Stimulated activated CD8-positive, alpha-beta memory T cell treated with anti-CD3 and anti-CD28 coated beads, Interleukin-7, amount 100 ng/mL, for 24 hours (primary cell): ENCODE results near the gene SIL1.
"Not testable (repeated sequence)": the region's sequence is repeated elsewhere in the genome, so short reads cannot be mapped to it uniquely, and the experiment has no call there.

Experiments used
- DNase-seq: peaks from one replicate; pipeline ENCODE4 v3.0.0-alpha.2; 2020; ENCODE audit warnings: low read depth

SIL1 gene

DNA sequence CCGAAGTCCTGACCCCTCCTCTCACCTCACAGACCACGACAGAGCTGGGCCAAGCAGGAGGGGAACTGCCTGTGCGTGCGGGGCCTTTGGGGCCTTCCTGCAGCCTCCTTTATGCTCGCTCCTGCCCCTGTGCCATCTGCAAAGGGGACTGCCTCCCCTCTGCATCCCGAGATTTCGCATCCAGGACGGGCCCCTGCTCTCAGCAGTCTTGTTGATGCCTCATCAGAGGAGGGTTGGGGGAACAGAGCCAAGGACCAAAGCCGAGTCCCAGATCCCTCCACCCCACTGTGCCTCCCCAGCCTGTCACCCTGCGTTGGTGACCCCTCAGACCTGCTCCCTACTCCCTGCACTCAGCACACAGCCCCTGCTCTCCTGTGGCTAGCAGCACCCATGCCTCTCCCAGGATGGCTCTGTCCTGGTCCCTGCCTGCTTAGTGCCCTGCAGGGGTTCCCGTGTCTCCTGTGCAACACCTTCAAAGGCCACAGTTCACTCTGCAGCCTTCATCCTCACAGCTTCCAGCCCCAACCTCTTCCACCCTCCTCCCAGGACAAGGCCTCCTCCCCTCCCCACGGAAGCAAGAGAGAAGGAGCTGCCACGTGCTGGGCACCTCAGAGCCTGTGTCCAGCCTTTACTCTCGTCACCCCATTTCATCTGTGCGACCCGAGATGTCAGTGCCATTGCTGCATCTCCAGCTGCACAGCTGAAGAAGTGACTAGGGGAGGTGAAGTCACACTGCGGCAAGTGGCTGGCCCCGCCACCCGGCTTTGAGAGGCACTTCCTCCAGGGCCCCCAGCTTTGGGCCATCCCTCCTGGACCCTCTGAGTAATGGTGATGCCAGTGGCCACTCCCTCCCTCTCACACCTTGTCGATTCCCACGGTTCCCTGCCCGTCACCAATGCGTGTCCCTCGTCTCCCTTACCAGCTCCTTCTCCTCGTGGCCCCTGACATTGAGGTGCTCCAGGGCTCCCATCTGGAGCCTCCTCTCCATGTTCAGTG, 260.5 kb downstream of the SIL1 start:
- no peak for DNase-seq

DNA sequence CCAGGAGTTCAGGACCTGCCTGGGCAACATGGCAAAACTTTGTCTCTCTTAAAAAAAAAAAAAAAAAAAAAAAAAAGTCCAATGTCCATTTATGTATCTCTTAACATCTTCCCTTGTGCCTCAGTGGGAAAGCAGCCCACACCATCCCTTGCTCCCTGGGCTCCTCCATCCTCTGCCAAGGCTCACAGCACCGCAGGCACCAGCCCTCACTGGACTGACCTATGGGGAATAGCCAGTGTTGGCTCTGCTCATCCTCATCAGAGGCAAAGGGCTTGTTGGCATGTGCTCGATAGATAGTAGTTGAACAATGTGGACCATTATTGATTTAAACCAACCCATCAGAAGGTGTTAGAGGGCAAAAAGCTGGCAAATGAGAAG, 261.2 kb downstream of the SIL1 start:
- no peak for DNase-seq

DNA sequence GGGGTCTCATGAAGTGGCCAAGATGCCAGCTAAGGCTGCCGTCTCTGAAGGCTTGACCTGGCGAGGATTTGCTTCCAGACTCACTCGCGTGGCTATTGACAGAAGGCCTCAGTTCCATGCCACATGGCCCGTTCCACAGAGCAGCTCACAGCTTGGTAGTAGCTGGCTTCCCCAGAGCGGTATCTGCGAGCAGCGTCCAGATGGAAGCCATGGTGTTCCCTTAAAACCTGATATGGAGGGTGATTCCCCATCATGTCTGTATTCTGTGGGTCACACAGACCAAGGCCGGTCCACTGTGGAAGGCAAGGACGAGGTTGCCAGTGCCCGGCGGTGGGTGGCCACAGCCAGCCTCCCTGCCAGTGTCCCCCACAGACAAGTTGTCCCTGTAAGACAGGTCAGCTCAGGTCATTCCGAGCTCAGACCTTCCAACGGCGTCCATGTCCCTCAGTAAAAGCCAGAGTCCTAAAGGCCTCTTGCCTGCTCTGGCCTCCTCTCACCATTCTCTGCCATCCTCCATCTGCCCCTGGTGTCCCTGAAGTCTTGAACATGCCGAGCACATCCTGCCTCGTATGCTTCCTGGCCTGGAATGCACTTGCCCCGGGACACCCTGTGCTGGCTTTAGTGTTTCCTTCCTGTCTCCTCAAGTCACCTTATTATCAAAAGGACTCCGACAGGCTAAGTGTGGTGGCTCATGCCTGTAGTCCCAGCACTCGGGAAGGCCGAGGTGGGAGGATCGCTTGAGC, 261.8 kb downstream of the SIL1 start:
- no peak for DNase-seq

DNA sequence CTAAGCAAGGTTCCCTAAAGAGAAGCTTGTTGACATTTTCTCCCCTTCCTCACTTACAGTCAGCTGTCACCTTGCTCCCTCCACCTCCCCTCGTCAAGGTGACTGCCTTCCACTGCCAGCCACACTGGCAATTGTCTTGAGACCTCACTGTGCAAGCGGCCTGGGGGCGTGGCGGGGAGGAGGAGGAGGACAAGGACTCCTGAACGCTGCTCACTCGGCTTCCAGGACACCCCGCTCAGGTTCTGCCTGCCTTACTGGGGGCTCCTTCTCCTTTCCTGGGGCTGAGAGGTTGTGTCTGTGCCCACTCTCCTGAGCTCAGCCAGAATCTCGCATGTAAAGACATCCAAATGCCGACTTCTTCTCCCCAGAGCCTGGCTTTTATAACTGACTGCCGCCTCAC, 262.7 kb downstream of the SIL1 start:
- no peak for DNase-seq

DNA sequence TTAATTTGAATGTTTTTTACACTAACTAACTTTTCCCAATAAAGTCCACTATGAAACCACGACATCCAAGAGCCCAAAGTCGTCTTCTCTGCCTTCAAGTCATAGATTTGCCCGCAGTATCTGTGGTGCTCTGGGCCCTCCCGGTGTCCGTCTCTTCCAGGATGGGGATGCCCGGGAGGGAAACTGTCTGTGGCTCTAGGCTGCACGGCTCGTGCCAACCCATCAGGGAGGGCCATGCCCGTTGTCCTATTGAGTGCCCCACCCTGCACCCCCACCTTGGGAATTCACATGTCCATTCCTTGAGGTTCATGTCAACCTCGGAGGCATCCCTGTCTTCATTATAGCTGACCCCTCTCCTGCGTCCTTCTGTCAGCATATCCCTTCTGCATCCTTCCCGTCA, 263.2 kb downstream of the SIL1 start:
- no peak for DNase-seq

DNA sequence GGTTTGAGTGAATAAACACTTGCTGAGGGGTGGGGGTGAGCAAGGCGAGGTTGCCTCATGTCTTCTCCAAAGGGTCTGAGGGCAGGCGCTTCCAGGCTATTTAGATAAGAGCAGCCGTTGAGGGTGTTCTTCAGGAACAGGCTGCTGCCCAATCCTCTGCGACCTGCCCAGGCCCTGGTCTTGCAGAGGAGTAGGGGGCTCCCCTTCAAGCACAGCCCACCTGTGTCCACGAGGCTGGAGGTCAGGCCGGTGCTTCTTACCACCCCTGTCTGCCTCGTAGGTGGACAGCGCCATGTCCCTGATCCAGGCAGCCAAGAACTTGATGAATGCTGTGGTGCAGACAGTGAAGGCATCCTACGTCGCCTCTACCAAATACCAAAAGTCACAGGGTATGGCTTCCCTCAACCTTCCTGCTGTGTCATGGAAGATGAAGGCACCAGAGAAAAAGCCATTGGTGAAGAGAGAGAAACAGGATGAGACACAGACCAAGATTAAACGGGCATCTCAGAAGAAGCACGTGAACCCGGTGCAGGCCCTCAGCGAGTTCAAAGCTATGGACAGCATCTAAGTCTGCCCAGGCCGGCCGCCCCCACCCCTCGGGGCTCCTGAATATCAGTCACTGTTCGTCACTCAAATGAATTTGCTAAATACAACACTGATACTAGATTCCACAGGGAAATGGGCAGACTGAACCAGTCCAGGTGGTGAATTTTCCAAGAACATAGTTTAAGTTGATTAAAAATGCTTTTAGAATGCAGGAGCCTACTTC, 264.5 kb downstream of the SIL1 start:
- DNase-seq: no peak

DNA sequence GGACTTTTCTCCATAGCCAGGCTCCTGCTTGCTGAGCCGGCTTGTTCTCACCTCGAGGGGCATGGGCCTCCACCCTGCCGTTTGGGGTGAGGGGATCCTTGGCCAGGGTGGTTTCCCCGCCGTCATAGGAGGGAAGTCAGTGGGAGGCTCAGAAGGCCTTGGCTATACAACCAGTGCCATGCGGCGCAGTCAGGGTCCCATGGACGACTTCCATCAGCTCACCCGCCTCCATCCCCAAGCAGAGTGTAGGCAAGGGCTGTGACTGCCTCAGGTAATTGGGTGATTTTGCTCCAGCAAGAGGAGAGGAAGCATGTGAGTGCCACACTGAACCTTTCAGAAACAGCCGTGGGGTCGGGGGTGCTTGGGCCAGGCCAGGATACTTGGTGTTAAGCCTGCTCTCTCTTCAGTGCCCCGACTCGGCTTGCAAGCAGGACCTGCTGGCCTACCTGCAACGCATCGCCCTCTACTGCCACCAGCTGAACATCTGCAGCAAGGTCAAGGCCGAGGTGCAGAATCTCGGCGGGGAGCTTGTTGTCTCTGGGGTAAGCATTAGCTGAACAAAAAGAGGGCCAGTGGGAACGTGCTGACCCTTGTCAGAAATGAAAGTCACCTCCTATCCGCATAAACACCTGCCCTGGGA, 265.9 kb downstream of the SIL1 start:
- no peak for DNase-seq

DNA sequence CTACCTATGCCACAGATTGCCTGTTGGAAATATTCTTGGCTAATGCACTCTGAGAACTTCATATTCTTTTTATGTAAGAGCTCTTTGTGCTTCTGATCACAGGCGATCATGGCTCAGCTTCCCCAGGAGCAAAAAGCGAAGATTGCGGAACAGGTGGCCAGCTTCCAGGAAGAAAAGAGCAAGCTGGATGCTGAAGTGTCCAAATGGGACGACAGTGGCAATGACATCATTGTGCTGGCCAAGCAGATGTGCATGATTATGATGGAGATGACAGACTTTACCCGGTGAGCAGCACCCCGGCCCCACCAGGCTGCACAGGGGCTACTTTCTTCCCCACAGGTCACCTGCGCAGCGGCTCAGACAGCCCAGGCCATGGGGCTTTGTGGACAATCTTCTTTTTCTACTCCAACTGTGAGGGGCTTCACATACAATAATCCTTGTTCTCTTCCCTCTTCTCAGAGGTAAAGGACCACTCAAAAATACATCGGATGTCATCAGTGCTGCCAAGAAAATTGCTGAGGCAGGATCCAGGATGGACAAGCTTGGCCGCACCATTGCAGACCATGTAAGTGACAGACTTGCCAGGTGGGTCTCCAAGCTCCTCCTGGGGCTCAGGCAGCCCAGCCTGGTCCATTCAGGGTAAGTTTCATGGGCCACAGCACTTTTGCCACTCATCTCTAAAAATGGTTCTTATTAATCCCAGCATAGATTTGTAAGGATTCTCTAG, 267.6 kb downstream of the SIL1 start:
- no peak for DNase-seq

DNA sequence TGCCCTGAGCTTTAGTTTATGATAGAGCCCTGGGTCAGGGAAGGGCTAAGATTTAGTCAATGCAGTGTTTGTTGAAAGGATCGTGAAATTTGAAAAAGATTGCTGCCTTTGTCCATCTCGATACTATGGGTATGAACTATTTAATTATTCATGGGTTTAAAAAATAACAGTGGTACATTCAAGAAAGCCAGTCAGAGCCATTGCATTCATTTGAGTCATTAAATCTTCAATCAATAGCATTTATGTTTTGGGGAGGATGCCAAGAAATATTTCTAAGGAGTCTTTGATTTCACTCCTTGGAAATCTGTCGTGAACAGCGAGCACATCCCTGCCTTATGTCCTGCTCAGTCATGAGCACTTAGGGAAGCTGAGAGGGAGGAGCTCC, 268.6 kb downstream of the SIL1 start:
- DNase-seq: no peak

DNA sequence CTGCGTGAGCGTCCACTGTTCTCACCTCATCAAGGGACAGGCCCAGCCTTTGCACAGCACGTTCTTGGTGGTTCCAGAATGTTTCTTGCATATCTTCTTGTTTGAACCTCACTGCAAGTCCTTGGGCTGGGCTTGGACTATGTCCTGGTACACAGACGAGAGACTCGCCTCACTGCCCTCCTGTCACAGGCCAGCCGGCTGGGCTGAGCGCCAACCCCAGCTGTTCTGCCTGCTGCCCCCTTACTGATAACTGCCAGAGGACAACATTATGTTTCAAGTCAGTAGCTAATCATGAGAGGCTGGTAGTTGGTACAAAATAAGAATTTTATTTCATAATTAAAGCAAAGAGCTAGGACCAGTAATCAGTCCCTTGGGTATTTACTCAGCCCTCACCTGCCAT, 270.2 kb downstream of the SIL1 start:
- no peak for DNase-seq

DNA sequence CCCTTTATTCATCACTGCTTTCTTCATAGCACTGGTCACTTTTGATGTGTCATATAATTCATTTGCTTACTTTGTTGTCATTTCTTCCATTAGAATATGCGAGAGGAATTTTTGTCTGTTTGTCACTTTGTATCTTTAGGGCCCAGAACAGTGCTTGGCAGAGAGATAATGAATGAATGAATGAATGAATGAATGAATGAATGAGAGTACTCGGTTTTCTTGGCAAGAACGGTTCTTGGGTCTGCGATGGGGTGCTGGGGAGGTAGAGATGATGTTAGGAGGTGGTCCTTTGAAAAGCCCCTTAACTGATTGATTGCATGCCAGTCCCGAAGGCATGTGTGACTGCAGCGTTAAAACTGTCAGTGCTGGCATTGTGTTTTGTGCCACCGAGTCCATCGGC, 270.6 kb downstream of the SIL1 start:
- no peak for DNase-seq

DNA sequence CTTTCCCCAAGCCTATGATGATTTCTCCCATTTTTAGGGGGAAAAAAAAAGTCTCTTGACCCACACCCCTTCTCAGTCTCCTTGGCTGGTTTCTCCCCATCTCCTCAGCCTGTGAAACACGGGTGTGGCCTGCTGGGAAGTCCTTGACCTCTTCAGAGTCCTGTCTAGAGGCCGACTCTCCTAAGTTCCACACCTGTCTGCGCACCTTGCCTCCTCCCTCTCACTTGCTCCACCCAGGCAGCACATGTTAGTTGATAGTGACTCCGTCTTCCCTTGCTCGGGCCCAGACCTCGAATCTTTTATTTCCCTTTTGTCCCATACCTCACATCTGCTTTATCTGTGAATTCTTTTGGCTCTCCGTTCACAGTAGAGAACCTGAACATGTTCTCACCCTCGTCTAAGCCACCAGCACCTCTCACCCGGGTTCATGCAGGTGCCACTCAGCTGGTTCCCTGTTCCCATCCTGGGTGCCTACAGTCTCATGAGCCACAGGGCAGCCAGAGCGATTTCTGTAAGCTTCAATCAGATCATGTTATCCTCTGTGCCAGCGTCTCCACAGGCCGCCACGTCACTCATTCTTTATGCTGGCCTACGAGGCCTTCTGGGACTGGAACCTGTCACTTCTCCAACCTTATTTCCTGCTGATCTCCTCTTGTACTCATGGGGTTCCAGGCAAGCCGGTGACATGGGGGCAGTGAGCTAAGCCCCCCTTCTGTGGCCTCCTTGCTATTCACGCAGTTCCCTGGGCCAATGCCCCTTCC, 271.3 kb downstream of the SIL1 start:
- no peak for DNase-seq

DNA sequence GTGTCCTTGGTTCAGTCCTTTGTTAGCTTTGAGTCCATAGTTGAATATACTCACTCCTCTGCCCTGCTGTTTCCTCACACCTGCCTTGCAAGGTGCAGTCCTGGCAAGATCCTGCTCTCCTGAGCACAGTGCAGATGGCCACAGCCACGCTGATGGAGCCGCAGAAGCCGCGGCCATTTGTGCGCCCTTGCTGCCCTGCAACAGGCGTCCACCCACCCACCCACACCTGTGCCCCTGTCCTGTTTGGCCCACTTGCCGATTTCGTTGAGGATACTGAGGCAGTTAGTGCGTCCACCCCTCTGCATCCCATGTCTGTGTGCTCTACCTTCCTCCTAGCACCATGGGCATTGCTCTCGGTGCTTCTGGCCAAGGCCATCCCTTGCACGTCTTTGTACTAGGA, 271.9 kb downstream of the SIL1 start:
- no peak for DNase-seq

DNA sequence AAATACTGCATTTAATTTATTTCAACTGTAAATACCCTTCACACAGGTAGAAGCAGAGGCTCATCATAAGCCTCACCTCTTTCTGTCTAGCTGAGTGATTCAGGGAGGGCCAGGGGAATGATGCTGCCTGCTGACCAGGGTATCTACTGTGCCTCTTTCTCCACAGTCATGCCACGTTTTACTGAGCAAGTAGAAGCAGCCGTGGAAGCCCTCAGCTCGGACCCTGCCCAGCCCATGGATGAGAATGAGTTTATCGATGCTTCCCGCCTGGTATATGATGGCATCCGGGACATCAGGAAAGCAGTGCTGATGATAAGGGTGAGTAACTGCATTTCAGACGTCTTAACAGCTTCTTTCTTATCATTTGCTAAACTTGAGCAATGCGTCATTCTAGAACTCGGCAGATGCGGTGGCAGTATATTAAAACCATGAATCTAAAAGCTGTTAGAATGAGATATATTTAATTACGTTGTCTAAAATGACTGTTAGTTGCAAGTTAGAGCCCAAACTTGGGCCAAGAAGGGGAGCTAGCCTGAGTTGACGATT, 273.0 kb downstream of the SIL1 start:
- DNase-seq: no peak

DNA sequence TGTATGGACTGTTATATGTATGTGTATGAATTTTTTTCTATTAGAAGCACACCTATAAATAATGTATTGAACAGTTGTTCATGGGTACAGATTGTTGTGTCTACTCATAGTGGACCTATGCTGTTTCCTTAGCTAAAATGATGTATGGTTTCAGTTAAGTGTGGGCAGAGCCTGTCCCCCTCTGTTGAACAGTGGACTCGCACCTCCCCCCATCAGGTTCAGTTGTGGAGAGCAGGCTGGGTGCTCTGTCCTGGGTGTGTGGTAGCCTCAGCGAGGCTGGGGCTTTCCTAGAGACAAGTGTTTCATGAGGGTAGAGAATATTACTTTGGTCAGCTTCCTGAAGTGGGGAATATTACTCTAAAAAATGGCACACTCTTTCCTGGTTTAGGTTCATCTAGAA, 275.7 kb downstream of the SIL1 start:
- no peak for DNase-seq

DNA sequence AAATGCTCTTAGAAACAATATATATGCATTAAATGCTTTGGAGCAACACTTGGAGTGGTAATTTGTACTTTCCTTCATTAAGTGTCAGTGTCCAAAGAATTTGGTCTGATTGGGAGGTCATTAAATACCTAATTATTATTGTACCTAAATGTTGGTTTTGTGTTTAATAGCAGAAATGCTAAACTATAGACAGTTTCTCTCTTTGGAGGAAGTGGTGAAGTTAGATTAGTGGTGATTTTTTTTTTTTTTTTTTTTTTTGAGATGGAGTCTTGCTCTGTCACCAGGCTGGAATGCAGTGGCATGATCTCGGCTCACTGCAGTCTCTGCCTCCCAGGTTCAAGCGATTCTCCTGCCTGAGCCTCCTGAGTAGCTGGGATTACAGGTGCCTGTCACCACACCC, 276.8 kb downstream of the SIL1 start:
- not testable (repeated sequence) for DNase-seq

DNA sequence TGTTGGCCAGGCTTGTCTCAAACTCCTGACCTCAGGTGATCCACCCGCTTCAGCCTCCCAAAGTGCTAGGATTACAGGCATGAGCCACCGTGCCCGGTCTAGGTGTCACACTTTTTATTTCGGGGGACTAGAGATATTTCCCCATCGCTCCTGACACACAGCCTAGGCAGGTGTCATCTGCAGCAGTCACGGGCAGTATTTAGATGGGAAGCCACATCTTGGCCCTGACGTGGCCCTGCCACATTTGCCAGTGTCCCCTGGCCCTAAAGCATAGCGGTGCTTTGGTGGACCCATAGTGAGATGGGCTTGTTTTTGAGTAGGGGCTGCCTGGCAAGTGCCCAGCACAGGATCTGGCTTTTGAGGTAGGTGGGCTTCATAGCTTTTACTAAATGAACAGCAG, 278.0 kb downstream of the SIL1 start:
- DNase-seq: no peak

DNA sequence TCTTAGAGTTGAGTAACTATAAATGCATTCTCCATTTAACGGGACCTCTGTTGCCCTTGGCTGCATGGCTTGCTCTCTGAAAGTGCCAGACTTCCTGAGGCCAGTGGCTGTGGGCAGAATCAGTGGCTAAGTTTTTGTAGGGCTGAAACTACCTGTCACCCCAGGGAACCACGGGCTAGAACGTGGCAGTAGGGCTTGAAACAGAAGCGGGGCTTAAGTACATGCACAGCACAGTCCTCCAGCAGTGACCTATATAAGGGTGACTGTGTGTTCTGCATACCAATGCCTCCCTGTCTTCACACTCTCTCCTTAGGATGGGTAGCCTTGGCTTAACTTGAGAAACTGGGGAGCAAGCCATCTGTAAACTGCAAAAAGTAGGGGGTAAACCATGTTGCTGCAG, 279.5 kb downstream of the SIL1 start:
- DNase-seq: no peak

DNA sequence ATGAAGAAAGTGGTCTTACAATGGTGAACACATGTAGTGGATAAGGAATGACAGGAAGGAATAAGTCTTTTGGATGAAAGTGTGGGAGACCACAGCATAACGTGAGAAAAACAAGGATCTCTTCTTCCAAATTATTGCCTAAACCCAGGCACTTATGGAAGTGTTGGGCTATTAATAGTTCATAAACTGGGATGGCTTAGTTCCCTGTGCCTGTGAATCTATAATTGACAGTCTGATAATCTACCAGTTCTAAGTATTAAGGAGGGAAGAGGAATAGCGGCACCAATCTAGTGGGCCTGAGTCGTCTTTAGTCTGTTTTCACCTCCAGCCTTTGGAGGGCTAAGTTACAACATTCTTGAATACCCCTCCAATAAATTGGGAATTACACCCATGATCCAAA, 283.8 kb downstream of the SIL1 start:
- DNase-seq: no peak

DNA sequence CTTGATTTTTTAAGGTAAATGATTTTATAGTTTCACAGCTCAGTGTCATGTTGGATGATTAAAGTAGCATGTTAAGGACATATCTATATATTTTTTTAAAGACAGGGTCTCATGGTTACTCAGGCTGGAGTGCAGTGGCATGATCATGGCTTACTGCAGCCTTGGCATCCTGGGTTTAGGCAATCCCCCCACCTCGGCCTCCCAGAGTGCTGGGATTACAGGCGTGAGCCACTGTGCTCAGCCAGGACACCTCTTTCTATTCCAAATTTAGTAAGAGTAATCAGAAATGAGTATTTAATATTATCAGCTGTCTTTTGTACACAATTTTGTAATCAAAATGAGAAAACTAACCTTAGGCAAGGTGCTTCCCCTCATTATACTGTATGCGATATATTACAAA, 284.4 kb downstream of the SIL1 start:
- DNase-seq: no peak
